Ovary (tissue), 3 donors: ENCODE data around the gene ZBTB26.

Experiments
- CTCF ChIP-seq, 3 donors: fragments of 450-650 bp in 2 of 3; fragments of 200-600 bp in 1 of 3; IDR thresholded peaks; one replicate each; pipeline versions ENCODE4 v1.5.1 to v1.8.0; 2016 to 2022; ENCODE audit warnings: antibody characterized with exemption in 3 of 3, mild to moderate bottlenecking in 1 of 3
- EP300 ChIP-seq: sonication (generic); formaldehyde crosslinking; IDR thresholded peaks from one replicate; pipeline ENCODE4 v1.6.1; 2017; ENCODE audit warnings: antibody characterized with exemption
- donor health status: DM: no; HTN: no; CAD: no.

DNA sequence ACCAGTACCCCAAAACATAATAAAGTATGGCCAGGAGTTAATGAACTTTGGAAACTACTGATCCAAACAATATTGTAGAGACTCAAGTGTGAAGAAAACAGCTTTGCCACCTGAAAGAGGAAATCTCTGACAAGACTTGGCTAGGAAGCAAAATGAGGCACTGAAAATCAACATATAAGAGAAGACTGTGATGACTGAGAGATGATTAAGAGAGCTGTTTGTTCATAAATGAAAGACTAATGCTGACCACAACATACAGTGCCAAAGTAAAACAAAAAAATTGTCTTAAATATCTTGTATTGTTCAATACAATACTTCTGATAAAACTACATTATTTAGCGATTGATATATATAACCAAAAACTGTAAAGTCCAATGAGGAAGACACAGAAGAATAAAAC lies 33.3 kb downstream of the ZBTB26 start:
- TF ChIP-seq EP300 (no peak), CTCF (IDR thresholded peaks at IDR 0.05) (no peak)
